Right lobe of liver (tissue), 6 donors: Measurements from ENCODE around the gene ZIC3. TPM values are rescaled to one million over a fixed set of nuclear protein-coding genes. Genes with fewer than 3 reads are reported as not detected.

ENCODE experiments used
- ATAC-seq, 4 donors: fragments of 200-7000 bp; cut with Tn5 transposase; one replicate each; pipeline ENCODE4 v1.9.1; 2020; ENCODE audit warnings: mild to moderate bottlenecking in 4 of 4, moderate library complexity in 4 of 4
- DNase-seq, 3 donors: peaks; one replicate each; pipeline ENCODE4 v3.0.0-alpha.2; 2020
- H3K27ac ChIP-seq, 3 donors: fragments of 200-600 bp; one replicate each; pipeline ENCODE4 v1.8.0; 2022
- H3K27me3 ChIP-seq, 2 donors: fragments of 200-600 bp; one replicate each; pipeline ENCODE4 v1.8.0; 2022
- H3K36me3 ChIP-seq, 4 donors: fragments of 200-600 bp; sonication (generic) in 1 of 4; one replicate each; pipeline versions ENCODE4 v1.5.1 to v1.8.0; 2017 to 2022; ENCODE audit warnings: control low read depth in 1 of 4
- H3K4me1 ChIP-seq, 4 donors: fragments of 200-600 bp; sonication (generic) in 1 of 4; one replicate each; pipeline versions ENCODE4 v1.5.1 to v1.8.0; 2017 to 2022; ENCODE audit warnings: control low read depth in 1 of 4
- H3K4me3 ChIP-seq, 3 donors: fragments of 200-600 bp; one replicate each; pipeline ENCODE4 v1.8.0; 2022
- H3K9me3 ChIP-seq, 4 donors: fragments of 200-600 bp; sonication (generic) in 1 of 4; one replicate each; pipeline versions ENCODE4 v1.5.1 to v1.8.0; 2017 to 2022; ENCODE audit warnings: control low read depth in 1 of 4
- CTCF ChIP-seq, 4 donors: fragments of 200-600 bp in 3 of 4; fragments of 450-650 bp in 1 of 4; IDR thresholded peaks; one replicate each; pipeline versions ENCODE4 v1.5.1 to v1.8.0; 2016 to 2022; ENCODE audit warnings: antibody characterized with exemption in 4 of 4, mild to moderate bottlenecking in 2 of 4
- POLR2A ChIP-seq: fragments of 450-650 bp; IDR thresholded peaks from one replicate; pipeline ENCODE4 v1.6.1; 2017; ENCODE audit warnings: antibody characterized with exemption, mild to moderate bottlenecking
- WGBS: methylation state at CpG from one replicate; pipeline ENCODE4 v1.1.6; 2018; ENCODE audit warnings: low coverage, low lambda C conversion rate; ENCODE audit not compliant: insufficient coverage; ENCODE audit errors: missing lambda C conversion rate; 5-methylcytosine and 5-hydroxymethylcytosine counted together
- intact Hi-C, 2 donors: fragments of 100-400 bp; cut with DNase I; formaldehyde crosslinking; loops; one replicate each; pipeline versions ENCODE4 v1.11.2 to v1.14.1; 2022
- total RNA-seq, 6 experiments: library from RNA; depleted of rRNA in 2 of 6; stranded (reverse); fragments of >200 nt in 2 of 6; fragmentation: NEBNext Ultra II Directional in 3 of 6; extraction: Animal tissue kit (Norgen Biotek cat#: 25700) in 3 of 6; gene quantifications; one replicate each; pipeline versions ENCODE4 v1.1.0 to v1.2.4, GENCODE V29; 2016 to 2023
- donor health status: DM: no; HTN: yes; CAD: no.
- donor health status: DM: no; HTN: no; CAD: no.
- donor health status: DM: no; HTN: no; CAD: no.
- donor health status: DM: no; HTN: yes; CAD: no.
- donor health status: DM: no; HTN: yes; CAD: no.

The ZIC3 gene
- total RNA-seq, 6 experiments from 2014 or later: not detected

GRCh38 chrX:137567682-137568232, 1.8 kb downstream of the ZIC3 start:
- 38% methylated on average over 18 of the region's 36 CpGs for WGBS
- Histone ChIP-seq H3K9me3 (no peaks in the 10 kb centered on the region), H3K27ac (no peak overlapping the region), H3K27me3 (peaks cover 14 to 53% of the 10 kb centered on the region in 2 donors), H3K4me3 (no peak overlapping the region), H3K4me1 (no peaks in the 10 kb centered on the region), H3K36me3 (no peaks in the 10 kb centered on the region)
- intact Hi-C loops: no loop called here
- ATAC-seq: no peak
- TF ChIP-seq POLR2A (no peak), CTCF (IDR thresholded peaks at IDR 0.05) (no peak)
- no peak for DNase-seq

GRCh38 chrX:137568741-137569469, 3.0 kb downstream of the ZIC3 start:
- TF ChIP-seq POLR2A (no peak), CTCF (IDR thresholded peaks at IDR 0.05) (no peak)
- Histone ChIP-seq H3K27me3 (peaks cover 14 to 51% of the 10 kb centered on the region in 2 donors), H3K4me1 (no peaks in the 10 kb centered on the region), H3K27ac (no peak overlapping the region), H3K4me3 (no peak overlapping the region), H3K36me3 (no peaks in the 10 kb centered on the region), H3K9me3 (no peaks in the 10 kb centered on the region)
- 33% methylated on average over 12 of the region's 53 CpGs for WGBS
- intact Hi-C loops: no loop called here
- ATAC-seq (no peak), DNase-seq (no peak)

GRCh38 chrX:137569470-137569891, 3.6 kb downstream of the ZIC3 start:
- peaks cover 14 to 54% of the 10 kb centered on the region in 2 donors for H3K27me3 ChIP-seq
- no peak overlapping the region for H3K27ac ChIP-seq
- TF ChIP-seq CTCF (IDR thresholded peaks at IDR 0.05): no peak
- TF ChIP-seq POLR2A: no peak
- no peaks in the 10 kb centered on the region for H3K4me1 ChIP-seq
- H3K4me3 ChIP-seq: no peak overlapping the region
- DNase-seq (no peak), ATAC-seq (no peak)
- intact Hi-C loops: no loop called here
- H3K9me3 ChIP-seq: no peaks in the 10 kb centered on the region
- 10% methylated on average over 12 of the region's 16 CpGs for WGBS
- H3K36me3 ChIP-seq: no peaks in the 10 kb centered on the region

- Histone ChIP-seq H3K4me3 (no peak overlapping the region), H3K4me1 (no peaks in the 10 kb centered on the region), H3K27me3 (peaks cover 12 to 56% of the 10 kb centered on the region in 2 donors), H3K36me3 (no peaks in the 10 kb centered on the region), H3K9me3 (no peaks in the 10 kb centered on the region), H3K27ac (no peak overlapping the region)
- intact Hi-C loops: no loop called here
- 19% methylated on average over 23 of the region's 44 CpGs for WGBS
- DNase-seq (no peak), ATAC-seq (no peak)
- no peak for TF ChIP-seq POLR2A
These were observed 7.6 kb downstream of the ZIC3 start for GRCh38 chrX:137573324-137574101.
